ENCODE results near the gene RAB7B. TPM values are rescaled to one million over a fixed set of nuclear protein-coding genes. Genes with fewer than 3 reads are reported as not detected.

RAB7B gene
- total RNA-seq, 1 experiment from 2014 or later = not detected

DNA sequence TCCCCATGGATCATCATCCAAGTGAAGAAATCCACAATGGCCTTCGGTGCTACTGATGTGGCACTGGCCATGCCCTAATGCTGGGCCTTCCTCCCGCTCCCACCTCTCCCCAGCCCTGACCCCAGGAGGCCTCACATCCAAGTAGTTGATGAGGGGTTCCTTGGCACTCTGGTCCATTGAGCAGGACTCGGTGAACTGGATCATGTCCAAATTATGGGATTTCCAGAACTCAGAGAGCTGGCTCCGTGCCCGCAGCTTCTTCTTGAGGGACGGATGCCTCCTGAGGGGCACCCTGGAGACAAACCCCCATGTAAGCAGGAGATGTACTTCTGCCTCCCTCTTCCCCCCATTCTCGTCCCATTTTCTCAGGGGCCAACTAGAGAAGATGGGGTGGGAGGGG is 19.6 kb upstream of the RAB7B start:
- H3K36me3 Mint-ChIP-seq = no peaks in the 10 kb centered on the region
- DNase-seq (ENCODE audit: low spot score) (no peak), ATAC-seq (no peak)
- peaks cover 5% of the 10 kb centered on the region for H3K4me1 Mint-ChIP-seq
- H3K27ac Mint-ChIP-seq = no peak overlapping the region
- ChIA-PET CTCF (no interaction called here), POLR2A (no interaction called here)
- H3K27me3 Mint-ChIP-seq (ENCODE audit: low read depth) = no peaks in the 10 kb centered on the region
- peaks cover 3% of the 10 kb centered on the region for H3K9me3 Mint-ChIP-seq
- H3K4me3 Mint-ChIP-seq = no peak overlapping the region
- TF ChIP-seq NR2C2 (CRISPR knock-in tag; IDR thresholded peaks at IDR 0.05) = no peak
- no peak for TF ChIP-seq ZNF121 (CRISPR knock-in tag; IDR thresholded peaks at IDR 0.05)
- TF ChIP-seq, protein P1, sequence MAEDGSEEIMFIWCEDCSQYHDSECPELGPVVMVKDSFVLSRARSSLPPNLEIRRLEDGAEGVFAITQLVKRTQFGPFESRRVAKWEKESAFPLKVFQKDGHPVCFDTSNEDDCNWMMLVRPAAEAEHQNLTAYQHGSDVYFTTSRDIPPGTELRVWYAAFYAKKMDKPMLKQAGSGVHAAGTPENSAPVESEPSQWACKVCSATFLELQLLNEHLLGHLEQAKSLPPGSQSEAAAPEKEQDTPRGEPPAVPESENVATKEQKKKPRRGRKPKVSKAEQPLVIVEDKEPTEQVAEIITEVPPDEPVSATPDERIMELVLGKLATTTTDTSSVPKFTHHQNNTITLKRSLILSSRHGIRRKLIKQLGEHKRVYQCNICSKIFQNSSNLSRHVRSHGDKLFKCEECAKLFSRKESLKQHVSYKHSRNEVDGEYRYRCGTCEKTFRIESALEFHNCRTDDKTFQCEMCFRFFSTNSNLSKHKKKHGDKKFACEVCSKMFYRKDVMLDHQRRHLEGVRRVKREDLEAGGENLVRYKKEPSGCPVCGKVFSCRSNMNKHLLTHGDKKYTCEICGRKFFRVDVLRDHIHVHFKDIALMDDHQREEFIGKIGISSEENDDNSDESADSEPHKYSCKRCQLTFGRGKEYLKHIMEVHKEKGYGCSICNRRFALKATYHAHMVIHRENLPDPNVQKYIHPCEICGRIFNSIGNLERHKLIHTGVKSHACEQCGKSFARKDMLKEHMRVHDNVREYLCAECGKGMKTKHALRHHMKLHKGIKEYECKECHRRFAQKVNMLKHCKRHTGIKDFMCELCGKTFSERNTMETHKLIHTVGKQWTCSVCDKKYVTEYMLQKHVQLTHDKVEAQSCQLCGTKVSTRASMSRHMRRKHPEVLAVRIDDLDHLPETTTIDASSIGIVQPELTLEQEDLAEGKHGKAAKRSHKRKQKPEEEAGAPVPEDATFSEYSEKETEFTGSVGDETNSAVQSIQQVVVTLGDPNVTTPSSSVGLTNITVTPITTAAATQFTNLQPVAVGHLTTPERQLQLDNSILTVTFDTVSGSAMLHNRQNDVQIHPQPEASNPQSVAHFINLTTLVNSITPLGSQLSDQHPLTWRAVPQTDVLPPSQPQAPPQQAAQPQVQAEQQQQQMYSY (CRISPR knock-in tag; IDR thresholded peaks at IDR 0.05) = no peak
- TF ChIP-seq, protein P2, sequence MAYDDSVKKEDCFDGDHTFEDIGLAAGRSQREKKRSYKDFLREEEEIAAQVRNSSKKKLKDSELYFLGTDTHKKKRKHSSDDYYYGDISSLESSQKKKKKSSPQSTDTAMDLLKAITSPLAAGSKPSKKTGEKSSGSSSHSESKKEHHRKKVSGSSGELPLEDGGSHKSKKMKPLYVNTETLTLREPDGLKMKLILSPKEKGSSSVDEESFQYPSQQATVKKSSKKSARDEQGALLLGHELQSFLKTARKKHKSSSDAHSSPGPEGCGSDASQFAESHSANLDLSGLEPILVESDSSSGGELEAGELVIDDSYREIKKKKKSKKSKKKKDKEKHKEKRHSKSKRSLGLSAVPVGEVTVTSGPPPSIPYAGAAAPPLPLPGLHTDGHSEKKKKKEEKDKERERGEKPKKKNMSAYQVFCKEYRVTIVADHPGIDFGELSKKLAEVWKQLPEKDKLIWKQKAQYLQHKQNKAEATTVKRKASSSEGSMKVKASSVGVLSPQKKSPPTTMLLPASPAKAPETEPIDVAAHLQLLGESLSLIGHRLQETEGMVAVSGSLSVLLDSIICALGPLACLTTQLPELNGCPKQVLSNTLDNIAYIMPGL (CRISPR knock-in tag; IDR thresholded peaks at IDR 0.05) = no peak
- no peak for TF ChIP-seq JUN (CRISPR knock-in tag; IDR thresholded peaks at IDR 0.05)
- TF ChIP-seq, protein P3, sequence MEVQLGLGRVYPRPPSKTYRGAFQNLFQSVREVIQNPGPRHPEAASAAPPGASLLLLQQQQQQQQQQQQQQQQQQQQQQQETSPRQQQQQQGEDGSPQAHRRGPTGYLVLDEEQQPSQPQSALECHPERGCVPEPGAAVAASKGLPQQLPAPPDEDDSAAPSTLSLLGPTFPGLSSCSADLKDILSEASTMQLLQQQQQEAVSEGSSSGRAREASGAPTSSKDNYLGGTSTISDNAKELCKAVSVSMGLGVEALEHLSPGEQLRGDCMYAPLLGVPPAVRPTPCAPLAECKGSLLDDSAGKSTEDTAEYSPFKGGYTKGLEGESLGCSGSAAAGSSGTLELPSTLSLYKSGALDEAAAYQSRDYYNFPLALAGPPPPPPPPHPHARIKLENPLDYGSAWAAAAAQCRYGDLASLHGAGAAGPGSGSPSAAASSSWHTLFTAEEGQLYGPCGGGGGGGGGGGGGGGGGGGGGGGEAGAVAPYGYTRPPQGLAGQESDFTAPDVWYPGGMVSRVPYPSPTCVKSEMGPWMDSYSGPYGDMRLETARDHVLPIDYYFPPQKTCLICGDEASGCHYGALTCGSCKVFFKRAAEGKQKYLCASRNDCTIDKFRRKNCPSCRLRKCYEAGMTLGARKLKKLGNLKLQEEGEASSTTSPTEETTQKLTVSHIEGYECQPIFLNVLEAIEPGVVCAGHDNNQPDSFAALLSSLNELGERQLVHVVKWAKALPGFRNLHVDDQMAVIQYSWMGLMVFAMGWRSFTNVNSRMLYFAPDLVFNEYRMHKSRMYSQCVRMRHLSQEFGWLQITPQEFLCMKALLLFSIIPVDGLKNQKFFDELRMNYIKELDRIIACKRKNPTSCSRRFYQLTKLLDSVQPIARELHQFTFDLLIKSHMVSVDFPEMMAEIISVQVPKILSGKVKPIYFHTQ (CRISPR knock-in tag; IDR thresholded peaks at IDR 0.05) = no peak
- TF ChIP-seq SOX15 (CRISPR knock-in tag; IDR thresholded peaks at IDR 0.05) = no peak
- TF ChIP-seq, protein P4, sequence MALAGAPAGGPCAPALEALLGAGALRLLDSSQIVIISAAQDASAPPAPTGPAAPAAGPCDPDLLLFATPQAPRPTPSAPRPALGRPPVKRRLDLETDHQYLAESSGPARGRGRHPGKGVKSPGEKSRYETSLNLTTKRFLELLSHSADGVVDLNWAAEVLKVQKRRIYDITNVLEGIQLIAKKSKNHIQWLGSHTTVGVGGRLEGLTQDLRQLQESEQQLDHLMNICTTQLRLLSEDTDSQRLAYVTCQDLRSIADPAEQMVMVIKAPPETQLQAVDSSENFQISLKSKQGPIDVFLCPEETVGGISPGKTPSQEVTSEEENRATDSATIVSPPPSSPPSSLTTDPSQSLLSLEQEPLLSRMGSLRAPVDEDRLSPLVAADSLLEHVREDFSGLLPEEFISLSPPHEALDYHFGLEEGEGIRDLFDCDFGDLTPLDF (CRISPR knock-in tag; IDR thresholded peaks at IDR 0.05) = no peak
- no peak for TF ChIP-seq GABPB1 (CRISPR knock-in tag; IDR thresholded peaks at IDR 0.05)
- no peak for TF ChIP-seq ZNF219 (CRISPR knock-in tag; IDR thresholded peaks at IDR 0.05; ENCODE audit: borderline replicate concordance)
- TF ChIP-seq ZNF423 (CRISPR knock-in tag; IDR thresholded peaks at IDR 0.05) = no peak
- TF ChIP-seq, protein P5, sequence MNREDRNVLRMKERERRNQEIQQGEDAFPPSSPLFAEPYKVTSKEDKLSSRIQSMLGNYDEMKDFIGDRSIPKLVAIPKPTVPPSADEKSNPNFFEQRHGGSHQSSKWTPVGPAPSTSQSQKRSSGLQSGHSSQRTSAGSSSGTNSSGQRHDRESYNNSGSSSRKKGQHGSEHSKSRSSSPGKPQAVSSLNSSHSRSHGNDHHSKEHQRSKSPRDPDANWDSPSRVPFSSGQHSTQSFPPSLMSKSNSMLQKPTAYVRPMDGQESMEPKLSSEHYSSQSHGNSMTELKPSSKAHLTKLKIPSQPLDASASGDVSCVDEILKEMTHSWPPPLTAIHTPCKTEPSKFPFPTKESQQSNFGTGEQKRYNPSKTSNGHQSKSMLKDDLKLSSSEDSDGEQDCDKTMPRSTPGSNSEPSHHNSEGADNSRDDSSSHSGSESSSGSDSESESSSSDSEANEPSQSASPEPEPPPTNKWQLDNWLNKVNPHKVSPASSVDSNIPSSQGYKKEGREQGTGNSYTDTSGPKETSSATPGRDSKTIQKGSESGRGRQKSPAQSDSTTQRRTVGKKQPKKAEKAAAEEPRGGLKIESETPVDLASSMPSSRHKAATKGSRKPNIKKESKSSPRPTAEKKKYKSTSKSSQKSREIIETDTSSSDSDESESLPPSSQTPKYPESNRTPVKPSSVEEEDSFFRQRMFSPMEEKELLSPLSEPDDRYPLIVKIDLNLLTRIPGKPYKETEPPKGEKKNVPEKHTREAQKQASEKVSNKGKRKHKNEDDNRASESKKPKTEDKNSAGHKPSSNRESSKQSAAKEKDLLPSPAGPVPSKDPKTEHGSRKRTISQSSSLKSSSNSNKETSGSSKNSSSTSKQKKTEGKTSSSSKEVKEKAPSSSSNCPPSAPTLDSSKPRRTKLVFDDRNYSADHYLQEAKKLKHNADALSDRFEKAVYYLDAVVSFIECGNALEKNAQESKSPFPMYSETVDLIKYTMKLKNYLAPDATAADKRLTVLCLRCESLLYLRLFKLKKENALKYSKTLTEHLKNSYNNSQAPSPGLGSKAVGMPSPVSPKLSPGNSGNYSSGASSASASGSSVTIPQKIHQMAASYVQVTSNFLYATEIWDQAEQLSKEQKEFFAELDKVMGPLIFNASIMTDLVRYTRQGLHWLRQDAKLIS (CRISPR knock-in tag; IDR thresholded peaks at IDR 0.05; ENCODE audit: borderline replicate concordance) = no peak
- no peak for TF ChIP-seq ETV6 (CRISPR knock-in tag; IDR thresholded peaks at IDR 0.05)

All from WTC11 (cell line).